Activated naive CD4-positive, alpha-beta T cell treated with anti-CD3 and anti-CD28 coated beads, Interleukin-2, amount 50 U/mL, for 72 hours (primary cell): ENCODE results near the gene TTC9C. TPM values are rescaled to one million over a fixed set of nuclear protein-coding genes. Genes with fewer than 3 reads are reported as not detected.
A peak's percentile ranks its signal among the peaks of the same experiment; 100 is the strongest.
"Not testable (repeated sequence)": the region's sequence is repeated elsewhere in the genome, so short reads cannot be mapped to it uniquely, and the experiment has no call there.

Experiments used
- ATAC-seq, 2 donors: fragments of 150-1000 bp; cut with Tn5 transposase; 2 replicates each; pipeline ENCODE4 v1.10.0; 2021; ENCODE audit warnings: mild to moderate bottlenecking in 2 of 2, moderate library complexity in 2 of 2
- DNase-seq, 2 donors: peaks; one replicate each; pipeline ENCODE4 v3.0.0; 2021 to 2022; ENCODE audit warnings: low spot score in 2 of 2
- H3K27ac Mint-ChIP-seq, 2 donors: one replicate each; pipeline ENCODE4 v1.8.0; 2022; ENCODE audit warnings: mild to moderate bottlenecking in 2 of 2, mixed read lengths in 2 of 2
- H3K36me3 Mint-ChIP-seq, 2 donors: one replicate each; pipeline ENCODE4 v1.8.0; 2022; ENCODE audit warnings: mixed read lengths in 2 of 2
- H3K9me3 Mint-ChIP-seq, 2 donors: one replicate each; pipeline ENCODE4 v1.8.0; 2022; ENCODE audit warnings: mixed read lengths in 2 of 2
- total RNA-seq, 2 donors: library from RNA; stranded (reverse); gene quantifications; one replicate each; pipeline ENCODE4 v1.2.3, GENCODE V29; 2022

The TTC9C gene
- total RNA-seq, 2 donors from 2014 or later = 55.6 to 68.9 TPM

GRCh38 chr11:62757846-62758788 lies 29.8 kb downstream of the TTC9C start:
- DNase-seq (no peak), ATAC-seq (no peak)
- peaks cover 14% of the 10 kb centered on the region in 2 donors for H3K36me3 Mint-ChIP-seq
- no peak overlapping the region for H3K27ac Mint-ChIP-seq
- H3K9me3 Mint-ChIP-seq = no peaks in the 10 kb centered on the region

DNA sequence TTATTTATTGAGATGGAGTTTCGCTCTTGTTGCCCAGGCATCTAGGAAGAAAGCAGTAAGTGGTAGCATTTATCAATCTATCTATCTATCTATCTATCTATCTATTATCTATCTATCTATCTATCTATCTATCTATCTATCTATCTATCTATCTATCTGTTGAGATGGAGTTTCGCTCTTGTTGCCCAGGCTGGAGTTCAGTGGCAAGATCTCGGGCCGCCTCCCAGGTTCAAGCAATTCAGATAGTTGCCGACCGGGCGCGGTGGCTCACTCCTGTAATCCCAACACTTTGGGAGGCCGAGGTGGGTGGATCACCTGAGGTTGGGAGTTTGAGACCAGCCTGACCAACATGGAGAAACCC lies 32.6 kb downstream of the TTC9C start:
- DNase-seq, H3K9me3 Mint-ChIP-seq: not testable (repeated sequence)
- peak; percentile 1 to 5 for ATAC-seq
- peaks cover 14% of the 10 kb centered on the region in 2 donors for H3K36me3 Mint-ChIP-seq
- peak overlapping the region; percentile 91 to 92 for H3K27ac Mint-ChIP-seq

- peak overlapping the region; percentile 87 to 92 for H3K27ac Mint-ChIP-seq
- H3K9me3 Mint-ChIP-seq = no peaks in the 10 kb centered on the region
- ATAC-seq (no peak), DNase-seq (peak in 1 of 2 donors; percentile 30)
- peaks cover 4 to 5% of the 10 kb centered on the region in 2 donors for H3K36me3 Mint-ChIP-seq
These were observed 42.5 kb downstream of the TTC9C start for GRCh38 chr11:62770778-62771143.

- Mint-ChIP-seq H3K27ac (peak within 1 kb of the TSS; percentile 87 to 92), H3K36me3 (peaks cover 4 to 11% of the 10 kb centered on the region in 2 donors), H3K9me3 (no peaks in the 10 kb centered on the region)
- DNase-seq (peak; percentile 94 to 98), ATAC-seq (peak; percentile 92 to 94)
These were observed 43.1 kb downstream of the TTC9C start, which contains the start of gene TAF6L for GRCh38 chr11:62771144-62772021. TAF6L (plus strand) TSS chr11:62771396; CDS start chr11:62775784, 4,388 bp downstream.

GRCh38 chr11:62774407-62774806 lies 46.1 kb downstream of the TTC9C start:
- Mint-ChIP-seq H3K36me3 (peaks cover 11 to 17% of the 10 kb centered on the region in 2 donors), H3K9me3 (no peaks in the 10 kb centered on the region), H3K27ac (no peak overlapping the region)
- ATAC-seq (no peak), DNase-seq (no peak)

DNA sequence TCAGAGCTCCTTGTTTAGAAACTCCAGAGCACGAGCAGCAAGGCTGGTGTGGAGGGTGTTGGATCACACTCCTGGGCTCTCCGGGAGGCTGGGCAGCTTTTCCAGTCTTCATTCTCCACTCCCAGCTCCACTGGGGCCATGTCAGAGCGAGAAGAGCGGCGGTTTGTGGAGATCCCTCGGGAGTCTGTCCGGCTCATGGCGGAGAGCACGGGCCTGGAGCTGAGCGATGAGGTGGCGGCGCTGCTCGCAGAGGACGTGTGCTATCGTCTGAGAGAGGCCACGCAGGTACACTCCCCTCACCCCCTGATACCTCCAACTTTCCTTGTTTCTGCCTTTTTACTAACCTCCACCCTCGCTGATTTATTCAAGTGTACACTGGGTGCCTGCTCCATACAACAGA lies 47.4 kb downstream of the TTC9C start:
- peaks cover 11 to 17% of the 10 kb centered on the region in 2 donors for H3K36me3 Mint-ChIP-seq
- DNase-seq (no peak), ATAC-seq (no peak)
- H3K27ac Mint-ChIP-seq = peak overlapping the region; percentile 39 to 85
- no peaks in the 10 kb centered on the region for H3K9me3 Mint-ChIP-seq

GRCh38 chr11:62777389-62777788 lies 49.1 kb downstream of the TTC9C start:
- H3K9me3 Mint-ChIP-seq = no peaks in the 10 kb centered on the region
- H3K27ac Mint-ChIP-seq = peak overlapping the region; percentile 79 to 94
- peak in 1 of 2 donors; percentile 32 for ATAC-seq

GRCh38 chr11:62778441-62778840 lies 50.2 kb downstream of the TTC9C start:
- H3K27ac Mint-ChIP-seq = peak overlapping the region; percentile 79 to 93
- ATAC-seq (peak in 1 of 2 donors; percentile 9), DNase-seq (no peak)
- no peaks in the 10 kb centered on the region for H3K9me3 Mint-ChIP-seq
- peaks cover 16 to 17% of the 10 kb centered on the region in 2 donors for H3K36me3 Mint-ChIP-seq

More at GRCh38 chr11:62777389-62777788, 49.1 kb downstream of the TTC9C start:
- DNase-seq = no peak
- H3K36me3 Mint-ChIP-seq = peaks cover 11 to 17% of the 10 kb centered on the region in 2 donors

DNA sequence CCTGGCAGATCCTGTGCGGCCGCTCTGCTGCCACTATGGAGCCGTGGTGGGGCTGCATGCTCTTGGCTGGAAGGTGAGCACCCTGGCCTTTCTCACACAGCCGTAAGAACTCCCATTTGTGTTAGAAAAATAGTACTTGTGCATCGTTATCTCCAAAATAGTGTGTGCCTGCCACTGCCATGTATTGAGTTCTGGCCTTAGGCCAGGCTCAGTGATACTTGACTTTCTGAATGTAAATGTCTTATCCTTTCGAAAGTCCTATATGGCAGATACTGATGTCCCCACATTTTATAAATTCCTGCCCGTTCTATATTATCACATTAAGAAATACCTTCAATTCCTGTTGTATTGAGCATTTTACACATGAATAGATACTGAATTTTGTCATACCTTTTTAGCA lies 54.5 kb downstream of the TTC9C start:
- H3K27ac Mint-ChIP-seq = peak overlapping the region in 1 of 2 donors; percentile 14
- ATAC-seq (no peak), DNase-seq (no peak)
- H3K36me3 Mint-ChIP-seq = peaks cover 11 to 23% of the 10 kb centered on the region in 2 donors
- no peaks in the 10 kb centered on the region for H3K9me3 Mint-ChIP-seq

DNA sequence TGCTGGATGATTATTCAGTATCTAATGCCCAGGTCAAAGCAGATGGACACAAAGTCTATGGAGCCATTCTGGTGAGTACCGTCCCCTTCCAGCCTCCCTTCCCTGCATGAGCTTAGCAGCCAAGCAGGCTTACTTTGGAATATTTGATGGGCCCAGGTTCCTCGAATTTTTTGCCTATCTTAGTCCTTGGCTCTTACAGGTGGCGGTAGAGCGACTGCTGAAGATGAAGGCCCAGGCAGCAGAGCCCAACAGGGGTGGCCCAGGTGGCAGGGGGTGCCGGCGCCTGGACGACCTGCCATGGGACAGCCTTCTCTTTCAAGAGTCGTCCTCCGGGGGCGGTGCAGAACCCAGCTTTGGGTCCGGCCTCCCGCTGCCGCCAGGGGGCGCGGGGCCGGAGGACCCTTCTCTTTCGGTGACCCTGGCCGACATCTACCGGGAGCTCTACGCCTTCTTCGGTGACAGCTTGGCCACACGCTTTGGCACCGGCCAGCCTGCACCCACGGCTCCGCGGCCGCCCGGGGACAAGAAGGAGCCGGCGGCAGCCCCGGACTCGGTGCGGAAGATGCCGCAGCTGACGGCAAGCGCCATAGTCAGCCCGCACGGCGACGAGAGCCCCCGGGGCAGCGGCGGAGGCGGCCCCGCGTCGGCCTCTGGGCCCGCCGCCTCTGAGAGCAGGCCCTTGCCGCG lies 58.2 kb downstream of the TTC9C start:
- H3K36me3 Mint-ChIP-seq = peaks cover 27 to 29% of the 10 kb centered on the region in 2 donors
- ATAC-seq = peak; percentile 69 to 74
- no peaks in the 10 kb centered on the region for H3K9me3 Mint-ChIP-seq
- H3K27ac Mint-ChIP-seq = peak overlapping the region; percentile 66 to 90
- peak; percentile 91 for DNase-seq

GRCh38 chr11:62787005-62787759 lies 58.9 kb downstream of the TTC9C start, which contains the start of gene TMEM179B:
TMEM179B (plus strand) TSS chr11:62787402; CDS start chr11:62787432, 30 bp downstream.
- ATAC-seq (peak; percentile 79 to 80), DNase-seq (peak; percentile 94 to 97)
- peak within 1 kb of the TSS; percentile 90 to 91 for H3K27ac Mint-ChIP-seq
- no peaks in the 10 kb centered on the region for H3K9me3 Mint-ChIP-seq
- H3K36me3 Mint-ChIP-seq = peaks cover 32 to 34% of the 10 kb centered on the region in 2 donors

Other genes with a start within 250 kb of the TTC9C start
- gene AHNAK, start 181.7 kb upstream of the TTC9C start, total RNA-seq = 10 to 100 TPM; 17.6 to 97.3 TPM
- gene EEF1G, start 154.6 kb upstream of the TTC9C start, total RNA-seq = 1,000 to 10,000 TPM; 1,622 to 2,023 TPM
- gene TUT1, start 137.0 kb upstream of the TTC9C start, total RNA-seq = 10 to 100 TPM; 31.8 to 34.9 TPM
- 100 to 1,000 TPM; 180 to 259 TPM for gene MTA2, start 126.6 kb upstream of the TTC9C start, total RNA-seq
- 100 to 1,000 TPM; 104 to 141 TPM for gene EML3, start 115.7 kb upstream of the TTC9C start, total RNA-seq
- 1 to 10 TPM; 1.1 to 1.9 TPM for gene ROM1, start 115.2 kb upstream of the TTC9C start, total RNA-seq
- gene B3GAT3, start 106.5 kb upstream of the TTC9C start, total RNA-seq = 10 to 100 TPM; 69.6 to 79.5 TPM
- 100 to 1,000 TPM; 187 to 241 TPM for gene GANAB, start 81.9 kb upstream of the TTC9C start, total RNA-seq
- 10 to 100 TPM; 11.8 to 32.5 TPM for gene INTS5, start 75.2 kb upstream of the TTC9C start, total RNA-seq
- 100 to 1,000 TPM in 1 of 2 donors, 10 to 100 TPM in 1; 62.0 to 103 TPM for gene C11orf98, start 63.3 kb upstream of the TTC9C start, total RNA-seq
- 10 to 100 TPM; 20.7 to 34.4 TPM for gene CSKMT, start 63.2 kb upstream of the TTC9C start, total RNA-seq
- gene UQCC3, start 56.8 kb upstream of the TTC9C start, total RNA-seq = 1 to 10 TPM in 1 of 2 donors, under 1 TPM in 1; 0.87 to 4.7 TPM
- 10 to 100 TPM; 16.6 to 24.3 TPM for gene LBHD1, start 56.2 kb upstream of the TTC9C start, total RNA-seq
- 100 to 1,000 TPM in 1 of 2 donors, 10 to 100 TPM in 1; 97.2 to 129 TPM for gene UBXN1, start 49.4 kb upstream of the TTC9C start, total RNA-seq
- under 1 TPM; 0.48 to 0.49 TPM for gene LRRN4CL, start 39.0 kb upstream of the TTC9C start, total RNA-seq
- 10 to 100 TPM; 28.8 to 42.6 TPM for gene BSCL2, start 21.1 kb upstream of the TTC9C start, total RNA-seq
- gene GNG3, start 20.8 kb upstream of the TTC9C start, total RNA-seq = not detected
- 10 to 100 TPM; 54.4 to 63.2 TPM for gene HNRNPUL2, start 1.0 kb upstream of the TTC9C start, total RNA-seq
- 10 to 100 TPM in 1 of 2 donors, 1 to 10 TPM in 1; 7.8 to 23.9 TPM for gene ZBTB3, start 25.7 kb downstream of the TTC9C start, total RNA-seq
- 100 to 1,000 TPM; 116 to 172 TPM for gene POLR2G, start 33.1 kb downstream of the TTC9C start, total RNA-seq
- gene TAF6L, start 42.9 kb downstream of the TTC9C start, total RNA-seq = 10 to 100 TPM; 16.7 to 32.2 TPM
- 10 to 100 TPM; 19.5 to 20.9 TPM for gene TMEM179B, start 58.9 kb downstream of the TTC9C start, total RNA-seq
- gene TMEM223, start 63.5 kb downstream of the TTC9C start, total RNA-seq = 10 to 100 TPM in 1 of 2 donors, 1 to 10 TPM in 1; 8.9 to 11.3 TPM
- gene NXF1, start 77.0 kb downstream of the TTC9C start, total RNA-seq = 100 to 1,000 TPM; 104 to 132 TPM
- 10 to 100 TPM; 23.0 to 61.3 TPM for gene STX5, start 103.6 kb downstream of the TTC9C start, total RNA-seq
- gene TEX54, start 104.4 kb downstream of the TTC9C start, total RNA-seq = under 1 TPM in 1 of 2 donors, not detected in 1; 0.70 TPM
- 100 to 1,000 TPM in 1 of 2 donors, 10 to 100 TPM in 1; 87.2 to 105 TPM for gene WDR74, start 111.1 kb downstream of the TTC9C start, total RNA-seq
- gene SLC3A2, start 152.4 kb downstream of the TTC9C start, total RNA-seq = 100 to 1,000 TPM; 295 to 308 TPM
- not detected for gene CHRM1, start 192.9 kb downstream of the TTC9C start, total RNA-seq